ENCODE data around the gene CIT.

DNA sequence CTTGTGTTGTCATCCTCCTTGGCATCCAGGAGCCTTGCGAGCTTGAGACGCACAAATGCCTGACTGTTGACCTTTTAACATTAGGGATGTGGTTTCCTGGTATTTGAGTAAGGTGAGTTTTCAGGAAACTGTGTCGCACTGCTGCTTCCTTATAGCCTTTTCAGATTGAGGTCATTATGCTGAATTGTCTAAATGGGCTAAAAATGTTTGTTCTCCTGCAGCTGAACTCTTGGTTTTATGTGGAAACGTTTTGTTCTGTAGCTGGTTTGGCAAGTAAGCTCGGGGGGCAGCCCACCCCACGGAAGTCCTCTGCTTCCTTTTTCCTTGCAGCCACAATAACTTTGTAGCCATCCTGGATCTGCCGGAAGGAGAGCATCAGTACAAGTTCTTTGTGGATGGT lies 203.5 kb downstream of the CIT start:
- TF ChIP-seq, protein P1, sequence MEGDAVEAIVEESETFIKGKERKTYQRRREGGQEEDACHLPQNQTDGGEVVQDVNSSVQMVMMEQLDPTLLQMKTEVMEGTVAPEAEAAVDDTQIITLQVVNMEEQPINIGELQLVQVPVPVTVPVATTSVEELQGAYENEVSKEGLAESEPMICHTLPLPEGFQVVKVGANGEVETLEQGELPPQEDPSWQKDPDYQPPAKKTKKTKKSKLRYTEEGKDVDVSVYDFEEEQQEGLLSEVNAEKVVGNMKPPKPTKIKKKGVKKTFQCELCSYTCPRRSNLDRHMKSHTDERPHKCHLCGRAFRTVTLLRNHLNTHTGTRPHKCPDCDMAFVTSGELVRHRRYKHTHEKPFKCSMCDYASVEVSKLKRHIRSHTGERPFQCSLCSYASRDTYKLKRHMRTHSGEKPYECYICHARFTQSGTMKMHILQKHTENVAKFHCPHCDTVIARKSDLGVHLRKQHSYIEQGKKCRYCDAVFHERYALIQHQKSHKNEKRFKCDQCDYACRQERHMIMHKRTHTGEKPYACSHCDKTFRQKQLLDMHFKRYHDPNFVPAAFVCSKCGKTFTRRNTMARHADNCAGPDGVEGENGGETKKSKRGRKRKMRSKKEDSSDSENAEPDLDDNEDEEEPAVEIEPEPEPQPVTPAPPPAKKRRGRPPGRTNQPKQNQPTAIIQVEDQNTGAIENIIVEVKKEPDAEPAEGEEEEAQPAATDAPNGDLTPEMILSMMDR (IDR thresholded peaks at IDR 0.05), result no peak
- no peak for TF ChIP-seq POLR2A (IDR thresholded peaks at IDR 0.05)
